SW 1271 (cell line): ENCODE measurements around the gene TMCC1.
"Not testable (repeated sequence)": the region's sequence is repeated elsewhere in the genome, so short reads cannot be mapped to it uniquely, and the experiment has no call there.

ENCODE experiments used
- DNase-seq, 2 experiments: peaks; one replicate each; lab custom pipeline; 2025; lab: John Stamatoyannopoulos, UW

Gene TMCC1

DNA sequence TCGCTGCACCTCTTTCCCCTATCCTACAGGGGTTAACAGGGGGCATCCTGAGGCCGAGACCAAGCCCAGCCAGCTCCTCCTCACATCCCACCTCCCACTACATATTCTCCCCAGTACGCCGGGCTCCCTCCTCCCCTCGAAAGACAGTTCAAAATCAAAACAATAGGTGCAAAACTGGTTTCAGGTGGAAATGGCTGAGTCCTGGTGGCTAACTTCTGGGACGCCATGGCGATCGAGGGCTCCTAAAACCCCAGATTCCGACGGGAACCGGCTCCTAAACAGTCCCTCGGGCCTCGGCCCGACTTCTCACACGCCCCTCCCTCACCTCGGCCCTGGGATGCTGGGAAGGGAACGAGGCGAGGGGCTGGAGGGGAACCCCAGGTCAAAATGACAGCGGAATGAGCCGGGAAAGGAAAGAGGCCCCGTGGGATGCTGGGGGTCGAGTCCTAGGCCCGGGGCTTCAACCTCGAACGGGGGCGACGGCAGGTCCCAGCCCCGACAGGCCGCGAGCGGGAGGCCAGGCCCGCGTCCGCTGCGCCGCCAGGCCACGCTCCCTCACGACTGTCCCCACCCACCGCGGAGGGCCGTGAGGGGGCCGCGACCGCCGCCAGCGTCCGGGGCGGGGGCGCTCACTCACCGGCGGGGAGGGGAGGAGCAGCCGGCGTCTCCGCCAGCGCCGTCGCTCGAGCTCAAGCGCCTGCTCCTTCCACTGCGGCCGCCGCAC, 492 bp downstream of the TMCC1 start:
- peak in 1 of 2 experiments; percentile 57 for DNase-seq

DNA sequence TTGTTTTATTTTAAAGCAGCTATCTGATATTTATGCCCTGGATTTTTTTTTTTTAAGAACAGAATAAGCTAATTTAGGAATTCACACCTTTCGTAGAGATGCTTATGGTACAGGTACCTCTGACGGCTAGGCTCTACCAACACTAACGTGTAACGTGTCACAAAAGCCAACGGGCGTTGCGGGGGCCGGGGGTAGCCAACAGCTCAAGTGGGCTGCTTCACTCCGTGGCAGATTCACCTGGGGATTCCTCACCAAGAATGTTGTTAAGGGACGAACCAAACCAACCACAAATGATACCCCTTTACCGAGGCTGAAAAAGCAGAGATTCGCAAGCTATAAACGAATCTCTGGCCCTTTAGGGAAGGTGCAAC, 1.0 kb downstream of the TMCC1 start:
- DNase-seq, result no peak

DNA sequence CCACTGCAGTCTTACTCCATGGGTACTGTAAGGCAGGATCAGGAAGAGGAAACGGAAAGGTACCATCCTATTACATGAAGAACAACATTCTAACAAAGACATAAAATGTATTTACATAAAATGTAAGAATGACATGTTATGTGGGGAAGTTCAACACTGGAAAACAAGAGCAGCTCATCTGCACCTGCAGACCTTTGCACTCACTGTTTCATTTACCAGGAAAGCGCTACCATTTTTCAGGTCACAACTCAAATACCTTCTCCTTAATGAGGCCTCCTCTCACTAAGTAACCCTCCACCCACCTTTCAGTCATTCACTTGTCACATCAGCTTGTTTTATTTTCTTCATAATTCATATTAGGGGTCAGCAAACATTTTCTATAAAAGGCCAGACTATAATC, 2.6 kb downstream of the TMCC1 start:
- no peak for DNase-seq

DNA sequence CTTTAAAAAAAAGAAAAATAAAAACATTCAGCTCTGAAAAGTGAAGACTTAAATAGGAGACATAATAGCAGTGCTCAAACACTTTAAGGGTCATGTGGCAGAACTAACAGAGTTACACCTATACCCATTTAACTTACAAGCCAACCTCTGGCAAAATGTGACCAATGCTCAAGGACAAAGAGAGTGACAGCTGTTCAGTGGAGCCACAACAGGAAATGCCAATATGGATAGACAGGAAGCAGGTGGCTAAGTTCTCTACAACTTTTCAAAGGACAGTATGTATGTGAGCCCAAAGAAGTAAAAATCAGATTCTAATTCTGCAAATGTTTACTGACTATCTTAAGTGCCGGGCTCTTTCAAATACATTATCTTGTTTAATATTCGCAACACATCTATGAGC, 3.4 kb downstream of the TMCC1 start:
- peak in 1 of 2 experiments; percentile 50 for DNase-seq

DNA sequence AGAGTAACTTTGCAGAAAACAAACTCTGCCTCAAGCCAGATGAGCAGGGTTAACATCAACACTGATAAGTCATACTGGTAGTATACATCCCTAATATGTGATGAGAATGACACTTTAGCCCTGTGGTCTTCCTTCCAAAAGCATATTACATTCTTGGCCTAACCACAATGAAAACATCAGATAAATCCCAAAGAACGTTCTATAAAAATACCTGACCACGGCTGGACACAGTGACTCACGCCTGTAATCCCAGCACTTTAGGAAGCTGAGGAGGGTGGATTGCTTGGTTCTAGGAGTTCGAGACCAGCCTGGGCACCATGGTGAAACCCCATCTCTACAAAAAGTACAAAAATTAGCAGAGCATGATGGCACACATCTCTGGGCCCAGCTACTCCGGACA, 4.7 kb downstream of the TMCC1 start:
- peak in 1 of 2 experiments; percentile 82 for DNase-seq

DNA sequence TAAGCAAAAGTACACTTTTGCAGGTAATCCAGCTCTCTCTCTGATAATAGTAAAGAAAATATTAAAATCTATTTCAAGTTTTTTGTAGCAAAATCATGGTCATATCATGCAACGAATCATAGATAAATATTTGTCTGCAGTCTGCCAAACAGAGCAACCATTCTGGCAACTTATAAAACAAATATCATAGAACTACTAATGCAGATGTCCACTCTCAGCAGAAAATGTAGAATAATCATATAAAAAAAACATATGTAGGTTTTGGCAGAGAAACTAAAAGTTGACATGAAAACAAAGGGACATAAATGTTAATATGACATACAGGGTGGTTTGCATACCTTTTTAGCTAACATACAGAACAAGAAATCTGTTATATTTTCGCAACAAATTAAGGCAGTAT, 12.2 kb downstream of the TMCC1 start:
- DNase-seq, result no peak

DNA sequence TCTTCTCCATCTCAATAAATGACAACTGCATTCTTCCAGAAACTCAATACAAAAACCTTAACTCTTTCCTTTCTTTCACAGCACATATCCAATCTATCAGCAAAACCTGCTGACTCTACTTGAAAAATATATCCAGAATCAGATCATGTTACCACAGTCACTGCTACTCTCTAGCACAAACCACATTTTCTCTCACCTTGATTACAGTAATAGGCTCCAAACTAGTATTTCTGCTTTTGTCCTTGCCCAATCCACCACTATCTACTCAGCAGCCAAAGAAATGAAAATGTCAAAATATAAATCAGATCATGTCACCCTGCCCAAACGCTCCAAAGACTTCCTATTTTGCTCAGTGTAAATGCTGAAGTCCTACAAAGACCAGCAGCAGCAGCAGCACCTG, 15.2 kb downstream of the TMCC1 start:
- no peak for DNase-seq

DNA sequence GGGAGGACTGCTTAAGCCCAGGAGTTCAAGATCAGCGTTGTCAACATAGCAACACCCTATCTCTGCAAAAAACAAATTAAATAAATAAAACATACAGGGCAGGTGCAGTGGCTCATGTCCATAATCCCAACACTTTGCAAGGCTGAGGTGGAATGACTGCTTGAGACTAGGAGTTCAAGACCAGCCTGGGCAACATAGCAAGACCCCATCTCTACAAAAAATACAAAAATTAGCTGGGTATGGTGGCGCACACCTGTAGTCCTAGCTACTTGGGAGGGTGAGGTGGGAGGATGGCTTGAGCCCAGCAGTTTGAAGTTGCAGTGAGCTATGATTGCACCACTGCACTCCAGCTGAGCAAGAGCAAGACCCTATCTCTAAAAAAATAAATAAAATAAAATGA, 19.0 kb downstream of the TMCC1 start:
- DNase-seq, result not testable (repeated sequence)

DNA sequence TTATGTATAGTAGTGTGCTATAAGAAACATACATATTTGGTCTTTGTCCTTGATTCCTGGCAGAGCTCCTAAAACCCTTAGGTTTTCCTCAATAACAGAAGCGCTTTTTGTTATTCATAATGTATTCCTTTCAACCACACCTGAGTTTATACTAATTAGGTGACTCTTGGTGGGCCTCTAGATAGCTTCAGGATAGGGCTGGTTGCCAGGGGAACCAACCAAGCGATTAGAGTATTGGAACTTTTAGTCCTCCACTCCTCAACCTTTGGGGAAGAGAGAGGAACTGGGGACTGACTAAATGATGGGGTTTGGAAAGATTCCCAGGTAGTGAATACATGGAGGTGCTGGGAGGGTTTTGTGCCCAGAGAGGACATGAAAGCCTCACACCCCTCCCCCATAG, 24.6 kb downstream of the TMCC1 start:
- no peak for DNase-seq

DNA sequence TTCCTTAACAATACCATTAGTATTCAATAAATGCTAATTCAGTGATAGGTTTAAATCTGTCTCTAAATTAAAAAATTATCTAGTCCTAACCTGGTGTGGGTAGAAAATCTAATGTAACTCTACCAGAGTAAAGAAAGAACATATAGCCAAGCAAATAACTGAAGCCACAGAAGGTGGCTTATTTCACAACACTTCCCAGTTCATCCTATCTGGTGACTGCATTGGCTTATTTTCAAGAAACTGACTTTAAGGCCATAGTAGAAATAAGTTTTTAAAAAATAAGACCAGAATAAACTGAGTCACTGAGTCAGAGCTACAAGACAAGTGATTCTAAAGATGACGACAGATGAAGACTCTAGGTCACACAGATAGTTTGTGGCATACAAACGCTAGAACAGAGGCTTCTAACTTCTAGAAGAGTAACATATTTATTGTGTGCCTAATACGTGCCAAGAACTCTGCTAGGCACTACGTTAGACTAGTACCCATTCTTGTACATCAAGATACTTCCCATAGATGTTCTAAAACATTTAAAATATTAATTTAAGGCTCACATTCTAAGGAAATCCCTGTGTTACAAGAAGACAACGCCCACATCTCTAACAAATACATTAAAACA, 25.9 kb downstream of the TMCC1 start:
- no peak for DNase-seq

DNA sequence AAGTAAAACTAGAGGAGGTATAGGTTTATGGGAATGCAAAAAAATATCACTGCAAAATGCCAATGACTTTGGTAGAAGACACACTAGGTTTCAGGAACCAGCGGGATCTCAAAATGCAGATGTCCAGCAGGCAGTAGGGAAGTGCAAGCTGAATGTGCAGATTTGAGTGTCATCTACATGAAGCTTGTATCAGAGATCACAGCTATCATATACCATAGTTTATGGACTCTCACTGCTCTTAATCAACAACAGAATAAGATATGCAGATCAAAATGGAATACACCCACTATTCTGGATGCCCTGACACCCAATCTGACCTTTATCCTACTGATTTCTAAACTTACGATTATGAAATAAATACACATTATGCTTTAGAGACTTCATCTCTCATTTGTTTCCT, 27.7 kb downstream of the TMCC1 start:
- DNase-seq, result no peak

DNA sequence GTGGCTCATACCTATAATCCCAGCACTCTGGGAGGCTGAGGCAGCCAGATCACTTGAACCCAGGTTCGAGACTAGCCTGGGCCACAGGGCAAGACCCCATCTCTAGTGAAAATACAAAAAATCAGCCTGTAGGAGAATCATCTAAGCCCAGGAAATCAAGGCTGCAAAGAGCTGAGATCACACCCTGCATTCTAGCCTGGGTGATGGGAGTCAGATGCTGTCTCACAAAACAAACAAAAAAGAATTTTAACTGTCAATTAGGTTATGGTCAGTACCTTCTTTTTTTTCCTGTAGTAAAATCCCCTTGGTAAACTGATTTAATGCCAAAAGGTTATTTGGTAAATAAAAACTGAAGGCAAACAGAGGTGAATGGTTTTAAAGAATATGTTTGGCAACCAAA, 29.0 kb downstream of the TMCC1 start:
- no peak for DNase-seq

DNA sequence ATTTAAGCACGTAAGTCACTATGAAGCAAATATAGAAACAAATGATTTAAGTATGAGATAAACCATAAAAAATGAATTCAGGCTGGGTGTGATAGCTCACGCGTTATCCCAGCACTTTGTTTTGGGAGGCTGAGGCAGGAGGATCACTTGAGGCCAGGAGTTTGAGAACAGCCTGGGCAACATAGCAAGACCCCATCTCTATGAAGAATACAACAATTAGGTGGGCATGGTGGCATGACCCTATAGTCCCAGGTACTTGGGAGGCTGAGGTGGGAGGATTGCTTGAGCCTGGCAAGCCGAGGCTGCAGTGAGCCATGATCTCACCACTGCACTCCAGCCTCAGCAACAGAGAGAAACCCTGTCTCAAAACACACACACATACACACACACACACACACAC, 34.2 kb downstream of the TMCC1 start:
- no peak for DNase-seq

DNA sequence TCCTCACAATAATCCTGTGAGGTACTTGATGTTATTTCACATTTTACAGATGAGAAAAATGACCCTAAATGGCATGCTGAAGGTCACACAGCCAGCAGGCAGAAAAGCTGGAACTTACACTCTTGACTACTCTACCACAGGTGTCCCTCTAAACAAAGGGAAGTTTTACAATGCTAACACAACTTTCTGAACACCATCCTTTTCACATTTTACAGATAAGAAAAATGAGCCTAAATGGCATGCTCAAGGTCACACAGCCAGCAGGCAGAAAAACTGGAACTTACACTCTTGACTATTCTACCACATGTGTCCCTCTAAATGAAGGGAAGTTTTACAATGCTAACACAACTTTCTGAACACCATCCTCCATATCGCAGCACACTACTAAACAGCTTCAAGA, 35.6 kb downstream of the TMCC1 start:
- no peak for DNase-seq

DNA sequence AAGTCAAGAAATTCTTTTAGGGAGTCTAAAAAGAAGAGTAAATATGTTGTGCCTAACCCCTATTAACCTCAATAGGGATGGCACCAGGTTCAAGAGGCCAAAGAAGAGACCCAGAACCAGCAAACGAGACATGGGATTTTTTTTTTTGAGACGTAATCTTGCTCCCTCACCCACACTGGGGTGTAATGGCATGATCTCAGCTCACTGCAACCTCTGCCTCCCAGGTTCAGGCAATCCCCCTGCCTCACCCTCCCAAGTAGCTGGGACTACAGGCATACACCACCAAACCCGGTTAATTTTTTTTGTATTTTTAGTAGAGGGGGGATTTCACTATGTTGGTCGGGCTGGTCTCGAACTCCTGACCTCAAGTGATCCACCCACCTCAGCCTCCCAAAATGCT, 36.7 kb downstream of the TMCC1 start:
- DNase-seq, result not testable (repeated sequence)

DNA sequence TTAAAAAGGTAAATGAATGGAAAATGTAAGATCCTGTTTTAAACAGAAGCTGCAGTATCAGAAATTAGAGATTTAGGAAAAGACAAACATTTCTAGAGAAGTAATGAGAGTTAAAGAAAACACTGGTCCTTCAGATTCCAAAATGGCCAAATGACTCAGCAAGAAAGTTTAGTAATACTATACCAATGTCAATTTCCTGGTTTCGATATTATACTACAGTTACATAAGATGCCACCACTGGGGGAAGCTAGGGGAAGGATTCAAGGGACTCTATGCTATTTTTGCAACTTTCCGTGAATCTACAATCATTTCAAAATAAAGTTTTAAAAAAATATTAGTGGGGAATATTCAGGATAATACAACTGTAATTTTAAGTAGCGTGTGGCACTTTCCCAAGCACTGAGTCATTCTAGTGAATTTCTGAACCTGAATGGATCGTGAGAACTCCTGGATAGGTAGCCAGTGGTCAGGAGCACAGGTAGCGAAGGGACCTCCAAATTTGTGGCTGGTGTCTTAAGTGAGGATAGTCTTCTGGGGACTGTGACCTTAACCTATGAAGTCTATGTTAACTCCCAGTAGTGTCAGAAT, 37.6 kb downstream of the TMCC1 start:
- DNase-seq, result peak; percentile 5 to 30

DNA sequence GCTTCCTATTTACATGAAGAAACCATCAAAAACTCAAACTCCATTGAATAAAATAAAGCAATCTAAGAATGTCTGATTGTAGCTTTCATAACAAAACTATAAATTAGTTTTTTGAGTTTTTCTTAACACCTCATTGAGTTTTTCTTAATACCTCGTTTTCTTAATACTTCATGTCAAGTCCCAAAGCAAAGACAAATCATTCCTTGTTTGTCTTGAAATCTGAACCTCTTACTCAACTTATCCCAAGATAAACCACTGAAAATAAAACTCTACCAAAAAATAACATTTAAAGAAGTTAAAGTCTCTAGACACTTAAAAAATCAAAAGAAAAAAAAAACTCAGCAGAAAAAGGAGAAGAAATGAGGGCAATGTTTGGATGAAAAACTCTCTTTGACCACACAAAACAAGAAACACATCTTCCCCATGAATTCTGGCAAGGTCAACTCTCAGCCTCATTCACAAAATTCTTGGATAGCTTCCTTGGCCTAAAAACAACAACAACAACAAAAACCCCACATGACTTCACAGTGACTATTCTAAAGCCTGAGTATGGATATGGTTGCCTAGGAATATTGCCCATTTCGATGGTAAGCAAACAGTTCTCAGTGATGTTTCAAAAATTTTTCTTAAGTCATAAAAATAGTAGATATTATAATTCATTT, 38.2 kb downstream of the TMCC1 start:
- DNase-seq, result peak in 1 of 2 experiments; percentile 26

DNA sequence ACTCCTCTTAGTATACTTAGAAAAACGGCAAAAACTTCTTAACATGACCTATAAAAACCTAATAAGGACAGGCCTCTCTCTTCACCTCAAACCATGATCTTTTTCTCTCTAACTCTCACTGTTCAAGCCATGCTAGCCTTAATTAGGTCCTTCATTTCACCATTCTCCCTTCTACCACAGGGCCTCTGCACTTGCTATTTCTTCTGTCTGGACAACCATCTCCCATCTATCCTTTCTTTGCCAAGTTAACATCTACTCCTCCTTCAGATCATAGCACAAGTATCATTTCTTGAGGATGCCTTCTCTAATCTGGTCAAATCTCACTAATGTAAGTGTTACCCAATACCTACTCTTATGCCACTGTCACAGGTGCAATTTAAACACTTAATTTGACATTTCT, 39.1 kb downstream of the TMCC1 start:
- no peak for DNase-seq

DNA sequence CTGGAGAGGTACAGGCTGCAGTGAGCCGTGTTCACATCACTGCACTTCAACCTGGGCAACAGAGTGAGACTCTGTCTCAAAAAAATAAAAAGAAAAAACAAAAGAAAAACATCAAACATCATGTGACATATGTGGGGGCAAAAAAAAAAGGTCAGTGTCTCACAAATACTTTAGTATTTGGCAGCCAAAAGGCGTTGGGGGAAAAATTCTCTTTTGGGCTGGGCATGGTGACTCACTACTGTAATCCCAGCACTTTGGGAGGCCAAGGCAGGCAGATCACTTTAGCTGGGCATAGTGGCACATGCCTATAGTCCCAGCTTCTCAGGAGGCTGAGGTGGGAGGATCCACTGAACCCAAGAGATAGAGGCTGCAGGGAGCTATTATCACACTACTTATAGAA, 47.6 kb downstream of the TMCC1 start:
- DNase-seq, result no peak

DNA sequence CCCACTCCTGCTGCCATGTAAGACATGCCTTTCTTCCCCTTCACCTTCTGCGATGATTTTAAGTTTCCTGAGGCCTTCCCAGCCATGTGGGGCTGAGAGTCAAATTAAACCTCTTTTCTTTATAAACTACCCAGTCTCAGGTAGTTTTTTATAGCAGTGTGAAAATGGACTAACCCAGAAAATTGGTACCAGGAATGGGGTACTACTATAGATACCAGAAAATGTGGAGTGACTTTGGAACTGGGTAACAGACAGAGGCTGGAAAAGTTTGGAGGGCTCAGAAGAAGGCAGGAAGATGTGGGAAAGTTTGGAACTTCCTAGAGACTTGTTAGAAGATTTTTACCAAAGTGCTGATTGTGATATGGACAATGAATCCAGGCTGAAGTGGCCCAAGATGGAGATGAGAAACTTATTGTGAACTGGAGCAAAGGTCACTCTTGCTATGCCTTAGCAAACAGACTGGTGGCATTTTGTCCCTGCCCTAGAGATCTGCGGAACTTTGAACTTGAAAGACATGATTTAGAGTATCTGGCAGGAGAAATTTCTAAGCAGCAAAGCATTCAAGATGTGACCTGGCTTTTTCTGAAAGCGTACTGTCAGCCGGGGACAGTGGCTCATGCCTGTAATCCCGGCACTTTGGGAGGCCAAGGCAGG, 52.7 kb downstream of the TMCC1 start:
- no peak for DNase-seq

DNA sequence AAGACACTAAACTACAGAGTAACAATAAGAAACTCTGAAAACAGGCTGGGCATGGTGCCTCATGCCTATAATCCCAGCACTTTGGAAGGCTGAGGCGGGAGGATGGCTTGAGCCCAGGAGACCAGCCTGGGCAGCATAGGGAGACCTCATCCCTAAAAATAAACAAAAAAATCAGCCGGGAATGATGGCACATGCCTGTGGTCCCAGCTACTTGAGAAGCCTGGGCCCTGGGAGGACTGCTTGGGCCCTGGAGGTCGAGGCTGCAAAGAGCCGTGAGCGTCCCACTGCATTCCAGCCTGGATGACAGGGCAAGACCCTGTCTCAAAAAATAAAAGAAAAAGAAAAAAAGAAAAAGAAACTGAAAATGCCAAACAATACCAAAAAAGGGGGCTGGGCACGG, 55.4 kb downstream of the TMCC1 start:
- DNase-seq, result no peak

DNA sequence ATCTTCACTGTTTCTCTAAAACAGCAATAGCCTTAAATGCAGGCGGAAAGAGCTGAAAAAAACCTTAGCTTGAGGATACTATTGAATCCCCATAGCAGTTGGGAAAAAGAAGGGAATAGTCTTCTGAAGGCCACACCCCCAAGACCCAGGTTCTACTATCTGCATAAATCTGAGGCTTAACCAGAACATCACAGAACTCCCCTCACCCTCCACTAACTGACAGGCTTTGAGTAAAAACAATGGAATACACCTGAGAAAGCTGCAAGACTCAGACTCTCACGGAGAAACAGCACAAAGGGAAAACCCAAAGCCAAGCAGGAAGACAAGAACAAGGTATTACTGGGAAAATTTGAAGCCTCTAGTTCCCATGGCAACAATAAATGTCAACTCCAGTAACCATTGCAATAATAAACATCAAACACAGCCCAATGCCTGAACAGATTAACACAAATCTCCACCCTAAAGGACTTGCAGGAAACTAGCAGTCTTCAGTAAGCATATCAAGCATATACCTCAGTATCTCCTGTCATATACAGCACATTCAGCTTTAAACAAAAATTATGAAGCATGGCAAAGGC, 56.4 kb downstream of the TMCC1 start:
- peak in 1 of 2 experiments; percentile 23 for DNase-seq
